Heart left ventricle (tissue), 13 donors: ENCODE data around the gene ULK4.

Experiments
- CTCF ChIP-seq, 12 donors: fragments of 200-600 bp; sonication (generic) in 4 of 12; IDR thresholded peaks; one replicate each; pipeline versions ENCODE4 v1.5.0 to v1.8.0; 2018 to 2022; ENCODE audit warnings: antibody characterized with exemption in 12 of 12, mild to moderate bottlenecking in 5 of 12
- POLR2A ChIP-seq, 2 donors: fragments of 450-650 bp; IDR thresholded peaks; one replicate each; pipeline ENCODE4 v1.6.1; 2017; ENCODE audit warnings: antibody characterized with exemption in 2 of 2, mild to moderate bottlenecking in 2 of 2, moderate library complexity in 2 of 2
- donor health status: ischemic (EF 13 %, LVEDD 7.1; RV severe dilation, severe dysfunction).
- donor health status: DM: no; HTN: yes; CAD: no.
- donor health status: DM: no; HTN: no; CAD: no.
- donor health status: ischemic (EF 25% LVEDD 6.9; RV normal size, moderate dysfunction).
- donor health status: ischemic (EF 25% LVEDD 5.7; RV mildly dilated, moderate dysfunction).
- donor health status: ischemic (EF 35%, LVEDD 5.7; RV mildly dilated, moderate dysfunction).
- donor health status: nonischemic (EF 11% LVEDD 7.7; RV severe dilation, severe dysfunction).
- donor health status: DM: yes; HTN: yes; CAD: no.
- donor health status: PGD.
- donor health status: ischemic (EF 29% LVEDD 5.4; RV normal size, mild dysfunction).
- donor health status: nonischemic (EF 23%, LVEDD 6.1; RV moderate dilation, normal function).

- no peak for TF ChIP-seq CTCF (IDR thresholded peaks at IDR 0.05)
- TF ChIP-seq POLR2A (IDR thresholded peaks at IDR 0.05): no peak
Measured at GRCh38 chr3:41711651-41712050, 250.3 kb downstream of the ULK4 start.
